Neuronal stem cell (in vitro differentiated cells): ENCODE results near the gene SMC3. TPM values are rescaled to one million over a fixed set of nuclear protein-coding genes. Genes with fewer than 3 reads are reported as not detected.

Experiments used
- DNase-seq: peaks from one replicate; pipeline ENCODE4 v3.0.0-alpha.2; 2013; ENCODE audit warnings: low spot score
- H2AFZ ChIP-seq: one replicate; pipeline ENCODE4 v1.6.1; 2013; ENCODE audit warnings: mild to moderate bottlenecking, low read length, inconsistent platforms
- H2AK5ac ChIP-seq: 2 replicates; pipeline ENCODE4 v1.6.1; 2013; ENCODE audit warnings: low read depth, mild to moderate bottlenecking, inconsistent platforms, low read length, moderate library complexity, mixed read lengths
- H2BK120ac ChIP-seq: 2 replicates; pipeline ENCODE4 v1.6.1; 2013; ENCODE audit warnings: low read depth, mild to moderate bottlenecking, inconsistent platforms, low read length, moderate library complexity, mixed read lengths
- H2BK12ac ChIP-seq: one replicate; pipeline ENCODE4 v1.6.1; 2013; ENCODE audit warnings: low read length, inconsistent platforms
- H2BK15ac ChIP-seq: 2 replicates; pipeline ENCODE4 v1.6.1; 2013; ENCODE audit warnings: mild to moderate bottlenecking, low read length, inconsistent platforms, mixed read lengths
- H2BK5ac ChIP-seq: one replicate; pipeline ENCODE4 v1.6.1; 2013; ENCODE audit warnings: inconsistent platforms, mild to moderate bottlenecking, low read length, moderate library complexity
- H3K14ac ChIP-seq: one replicate; pipeline ENCODE4 v1.6.1; 2013; ENCODE audit warnings: low read length, inconsistent platforms
- H3K18ac ChIP-seq: 2 replicates; pipeline ENCODE4 v1.6.1; 2013; ENCODE audit warnings: low read length, inconsistent platforms
- H3K23ac ChIP-seq: 2 replicates; pipeline ENCODE4 v1.6.1; 2013; ENCODE audit warnings: low read depth, mild to moderate bottlenecking, mixed read lengths, low read length, inconsistent platforms; ENCODE audit not compliant: poor library complexity
- H3K27ac ChIP-seq: replicated peaks from 3 replicates; pipeline ENCODE4 v1.5.1; 2013; ENCODE audit warnings: low read length, inconsistent platforms
- H3K27me3 ChIP-seq, 3 experiments: 2 replicates each; pipeline ENCODE4 v1.6.1; 2013; ENCODE audit warnings: low read length in 3 of 3, mild to moderate bottlenecking in 2 of 3, inconsistent platforms in 1 of 3, low read depth in 1 of 3, mixed read lengths in 1 of 3, moderate library complexity in 1 of 3; ENCODE audit not compliant: control insufficient read depth in 3 of 3, insufficient read depth in 3 of 3
- H3K36me3 ChIP-seq, 2 donors: replicated peaks in 1 of 2; 2 replicates each; pipeline ENCODE4 v1.6.1; 2013; ENCODE audit warnings: low read length in 2 of 2; ENCODE audit not compliant: control insufficient read depth in 2 of 2, insufficient read depth in 2 of 2
- H3K4ac ChIP-seq: 2 replicates; pipeline ENCODE4 v1.6.1; 2013; ENCODE audit warnings: inconsistent platforms, mild to moderate bottlenecking, low read length, moderate library complexity
- H3K4me1 ChIP-seq, 2 donors: 1 replicate in 1 of 2; 2 replicates in 1 of 2; pipeline ENCODE4 v1.6.1; 2013; ENCODE audit warnings: low read length in 2 of 2, low read depth in 1 of 2; ENCODE audit not compliant: control insufficient read depth in 2 of 2, insufficient read depth in 1 of 2
- H3K4me2 ChIP-seq: one replicate; pipeline ENCODE4 v1.6.1; 2013; ENCODE audit warnings: mild to moderate bottlenecking, low read length, inconsistent platforms; ENCODE audit not compliant: insufficient read depth, poor library complexity, severe bottlenecking
- H3K4me3 ChIP-seq, 2 donors: 2 replicates each; pipeline ENCODE4 v1.5.1; 2013; ENCODE audit warnings: low read length in 2 of 2, mild to moderate bottlenecking in 2 of 2, inconsistent platforms in 1 of 2, moderate library complexity in 1 of 2
- H3K79me1 ChIP-seq: one replicate; pipeline ENCODE4 v1.6.1; 2013; ENCODE audit warnings: low read depth, mild to moderate bottlenecking, inconsistent platforms, low read length, moderate library complexity
- H3K9ac ChIP-seq: one replicate; pipeline ENCODE4 v1.6.1; 2013; ENCODE audit warnings: mild to moderate bottlenecking, low read depth, low read length, inconsistent platforms; ENCODE audit not compliant: poor library complexity
- H3K9me3 ChIP-seq, 2 donors: replicated peaks in 1 of 2; 2 replicates each; pipeline versions ENCODE3 to v1.6.1; 2013; ENCODE audit warnings: low read length in 2 of 2, mild to moderate bottlenecking in 2 of 2, inconsistent platforms in 1 of 2, low read depth in 1 of 2, mixed read lengths in 1 of 2, moderate library complexity in 1 of 2; ENCODE audit not compliant: control insufficient read depth in 2 of 2, insufficient read depth in 1 of 2
- H4K8ac ChIP-seq: one replicate; pipeline ENCODE4 v1.6.1; 2013; ENCODE audit warnings: low read depth, mild to moderate bottlenecking, inconsistent platforms, low read length, moderate library complexity
- H4K91ac ChIP-seq: one replicate; pipeline ENCODE4 v1.6.1; 2013; ENCODE audit warnings: low read length, low read depth, mild to moderate bottlenecking, inconsistent platforms; ENCODE audit not compliant: poor library complexity
- WGBS, 2 donors: extraction: QIAGEN DNeasy Blood & Tissue Kit; methylation state at CpG; one replicate each; pipeline ENCODE4 v1.1.7; 2013; ENCODE audit warnings: missing lambda C conversion rate in 2 of 2, mixed read lengths in 1 of 2; ENCODE audit not compliant: insufficient read length in 2 of 2, insufficient replicate concordance in 1 of 2; ENCODE audit errors: extremely low coverage in 2 of 2; 5-methylcytosine and 5-hydroxymethylcytosine counted together
- polyA plus RNA-seq, 2 experiments: library from polyadenylated mRNA; stranded (reverse); fragments of 200-250 nt; gene quantifications; one replicate each; pipeline ENCODE4 v1.2.3, GENCODE V29; 2013

The SMC3 gene
- polyA plus RNA-seq (2013, experiment 1 of 2) = 85.0 TPM
- polyA plus RNA-seq (2013, experiment 2 of 2) = 86.3 TPM

DNA sequence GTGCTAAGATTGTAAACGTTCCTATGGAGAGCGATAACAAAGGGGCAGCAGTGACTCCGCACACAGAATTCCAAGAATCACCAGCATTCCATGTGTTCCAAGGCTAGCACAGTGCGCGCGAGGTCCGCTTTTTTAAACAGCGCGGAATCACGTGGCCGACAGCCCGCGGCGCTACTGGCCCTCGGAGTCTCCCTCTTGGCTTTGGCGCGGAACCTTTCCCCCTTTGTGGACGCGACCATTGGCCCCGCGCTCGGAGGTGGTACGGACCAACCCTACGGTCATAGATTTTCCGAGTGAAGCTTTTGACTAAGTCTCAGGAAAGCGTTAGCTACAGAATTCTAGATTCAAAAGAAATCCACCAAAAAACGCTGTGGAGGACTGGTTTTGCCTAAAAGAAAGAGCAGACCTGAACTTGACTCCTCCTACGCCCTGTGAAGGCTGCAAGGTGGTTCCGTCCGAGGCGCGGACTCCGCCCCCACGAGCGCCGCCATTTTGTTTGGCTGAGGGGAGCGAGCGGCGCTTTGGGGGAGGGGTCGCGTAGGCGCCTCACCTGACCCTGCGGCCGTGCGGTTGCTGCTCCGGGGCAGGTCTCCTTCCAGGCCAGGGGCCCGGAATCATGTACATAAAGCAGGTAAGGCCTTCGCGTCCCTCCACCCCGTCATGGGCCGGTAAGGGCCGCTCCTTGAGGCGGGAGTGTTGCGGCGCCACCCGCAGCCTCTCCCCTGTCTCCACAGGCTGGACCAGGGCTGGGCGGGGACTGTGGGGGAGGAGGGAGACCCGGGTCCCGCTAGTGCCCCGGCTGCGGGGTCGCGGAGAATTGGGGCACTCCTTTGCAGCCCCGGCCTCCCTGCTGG, at the start of gene SMC3:
TSS of gene SMC3 (plus strand) at position 495 of the 854 bp plus-strand sequence. CDS start at position 617, 122 bp downstream.
- peak within 1 kb of the TSS; percentile 65 to 98 for H3K4me3 ChIP-seq
- no peak within 1 kb of the TSS for H4K91ac ChIP-seq
- H3K27me3 ChIP-seq = no peaks in the 10 kb centered on the region
- H2BK5ac ChIP-seq = peak within 1 kb of the TSS; percentile 98
- no peaks in the 10 kb centered on the region for H3K9me3 ChIP-seq
- peaks cover 3 to 36% of the 10 kb centered on the region in 2 donors for H3K36me3 ChIP-seq
- peaks cover 8% of the 10 kb centered on the region for H3K79me1 ChIP-seq
- H3K4ac ChIP-seq = peak within 1 kb of the TSS; percentile 17
- peaks cover 2 to 3% of the 10 kb centered on the region in 2 donors for H3K4me1 ChIP-seq
- WGBS, 2 donors = no CpG with 5 or more reads among the region's 64 CpGs
- H3K27ac ChIP-seq = peak within 1 kb of the TSS; percentile 96
- H2AFZ ChIP-seq = peak within 1 kb of the TSS; percentile 95
- DNase-seq = peak; percentile 98
- no peak within 1 kb of the TSS for H2BK12ac ChIP-seq
- H3K23ac ChIP-seq = peak within 1 kb of the TSS; percentile 44
- H2BK15ac ChIP-seq = peak within 1 kb of the TSS; percentile 53
- H3K18ac ChIP-seq = peak within 1 kb of the TSS; percentile 99
- H3K14ac ChIP-seq = no peak within 1 kb of the TSS
- peak within 1 kb of the TSS; percentile 53 for H2BK120ac ChIP-seq
- peak within 1 kb of the TSS; percentile 72 for H2AK5ac ChIP-seq
- H4K8ac ChIP-seq = no peak within 1 kb of the TSS
- H3K9ac ChIP-seq = peak within 1 kb of the TSS; percentile 95
- peak within 1 kb of the TSS; percentile 51 for H3K4me2 ChIP-seq

GRCh38 chr10:110522365-110522988, 45.0 kb upstream of the SMC3 start:
- Histone ChIP-seq H2AFZ (no peak overlapping the region), H4K91ac (no peak overlapping the region), H2BK120ac (no peak overlapping the region), H3K4ac (no peak overlapping the region), H2BK15ac (no peak overlapping the region), H3K4me2 (no peak overlapping the region), H3K14ac (no peak overlapping the region), H3K79me1 (no peaks in the 10 kb centered on the region), H2AK5ac (no peak overlapping the region), H3K23ac (no peak overlapping the region), H3K9ac (no peak overlapping the region), H3K36me3 (no peaks in the 10 kb centered on the region), H3K18ac (no peak overlapping the region), H2BK12ac (no peak overlapping the region), H3K9me3 (no peaks in the 10 kb centered on the region), H3K27ac (no peak overlapping the region), H3K4me3 (no peak overlapping the region), H3K4me1 (no peaks in the 10 kb centered on the region), H4K8ac (no peak overlapping the region), H2BK5ac (no peak overlapping the region), H3K27me3 (no peaks in the 10 kb centered on the region)
- DNase-seq = no peak
- WGBS, 2 donors = no CpG with 5 or more reads among the region's 4 CpGs

DNA sequence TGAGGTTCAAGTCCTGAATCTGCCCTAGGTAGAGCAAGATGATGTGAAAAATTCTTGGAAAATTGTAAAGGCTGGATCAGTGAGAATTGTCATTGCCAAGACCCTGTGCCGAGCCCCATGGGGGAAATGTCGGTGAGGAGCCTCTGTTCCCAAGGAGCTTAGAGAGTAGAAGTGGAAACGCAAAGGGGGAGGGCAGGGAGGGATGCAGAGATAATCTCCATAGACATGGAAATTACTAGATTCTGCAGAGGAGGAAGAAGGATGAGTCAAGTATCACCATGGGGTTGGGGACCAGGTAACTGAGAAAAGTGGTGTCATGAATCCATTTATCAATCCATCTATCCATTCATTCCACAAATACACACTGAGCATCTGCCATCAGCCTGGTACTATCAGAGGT, 43.8 kb upstream of the SMC3 start:
- Histone ChIP-seq H2BK5ac (no peak overlapping the region), H2AFZ (no peak overlapping the region), H4K91ac (no peak overlapping the region), H3K36me3 (no peaks in the 10 kb centered on the region), H3K4ac (no peak overlapping the region), H3K27me3 (peaks cover 0 to 3% (median 0%) of the 10 kb centered on the region in 3 experiments), H3K23ac (no peak overlapping the region), H3K14ac (no peak overlapping the region), H3K27ac (no peak overlapping the region), H3K9ac (no peak overlapping the region), H2AK5ac (no peak overlapping the region), H2BK15ac (no peak overlapping the region), H3K79me1 (no peaks in the 10 kb centered on the region), H2BK120ac (no peak overlapping the region), H3K9me3 (no peaks in the 10 kb centered on the region), H2BK12ac (no peak overlapping the region), H3K18ac (no peak overlapping the region), H3K4me3 (no peak overlapping the region), H3K4me2 (no peak overlapping the region), H3K4me1 (no peaks in the 10 kb centered on the region), H4K8ac (no peak overlapping the region)
- DNase-seq = no peak
- WGBS, 2 donors = no CpG with 5 or more reads among the region's 3 CpGs
